Neuronal stem cell (in vitro differentiated cells): ENCODE measurements around the gene PRSS12.
A peak's percentile ranks its signal among the peaks of the same experiment; 100 is the strongest.

Source experiments
- DNase-seq: peaks from one replicate; pipeline ENCODE4 v3.0.0-alpha.2; 2013; ENCODE audit warnings: low spot score
- H2AFZ ChIP-seq: one replicate; pipeline ENCODE4 v1.6.1; 2013; ENCODE audit warnings: mild to moderate bottlenecking, low read length, inconsistent platforms
- H2AK5ac ChIP-seq: 2 replicates; pipeline ENCODE4 v1.6.1; 2013; ENCODE audit warnings: low read depth, mild to moderate bottlenecking, inconsistent platforms, low read length, moderate library complexity, mixed read lengths
- H2BK120ac ChIP-seq: 2 replicates; pipeline ENCODE4 v1.6.1; 2013; ENCODE audit warnings: low read depth, mild to moderate bottlenecking, inconsistent platforms, low read length, moderate library complexity, mixed read lengths
- H2BK12ac ChIP-seq: one replicate; pipeline ENCODE4 v1.6.1; 2013; ENCODE audit warnings: low read length, inconsistent platforms
- H2BK15ac ChIP-seq: 2 replicates; pipeline ENCODE4 v1.6.1; 2013; ENCODE audit warnings: mild to moderate bottlenecking, low read length, inconsistent platforms, mixed read lengths
- H2BK5ac ChIP-seq: one replicate; pipeline ENCODE4 v1.6.1; 2013; ENCODE audit warnings: inconsistent platforms, mild to moderate bottlenecking, low read length, moderate library complexity
- H3K14ac ChIP-seq: one replicate; pipeline ENCODE4 v1.6.1; 2013; ENCODE audit warnings: low read length, inconsistent platforms
- H3K18ac ChIP-seq: 2 replicates; pipeline ENCODE4 v1.6.1; 2013; ENCODE audit warnings: low read length, inconsistent platforms
- H3K23ac ChIP-seq: 2 replicates; pipeline ENCODE4 v1.6.1; 2013; ENCODE audit warnings: low read depth, mild to moderate bottlenecking, mixed read lengths, low read length, inconsistent platforms; ENCODE audit not compliant: poor library complexity
- H3K27ac ChIP-seq: replicated peaks from 3 replicates; pipeline ENCODE4 v1.5.1; 2013; ENCODE audit warnings: low read length, inconsistent platforms
- H3K27me3 ChIP-seq, 3 experiments: 2 replicates each; pipeline ENCODE4 v1.6.1; 2013; ENCODE audit warnings: low read length in 3 of 3, mild to moderate bottlenecking in 2 of 3, inconsistent platforms in 1 of 3, low read depth in 1 of 3, mixed read lengths in 1 of 3, moderate library complexity in 1 of 3; ENCODE audit not compliant: control insufficient read depth in 3 of 3, insufficient read depth in 3 of 3
- H3K36me3 ChIP-seq, 2 donors: replicated peaks in 1 of 2; 2 replicates each; pipeline ENCODE4 v1.6.1; 2013; ENCODE audit warnings: low read length in 2 of 2; ENCODE audit not compliant: control insufficient read depth in 2 of 2, insufficient read depth in 2 of 2
- H3K4ac ChIP-seq: 2 replicates; pipeline ENCODE4 v1.6.1; 2013; ENCODE audit warnings: inconsistent platforms, mild to moderate bottlenecking, low read length, moderate library complexity
- H3K4me1 ChIP-seq, 2 donors: 1 replicate in 1 of 2; 2 replicates in 1 of 2; pipeline ENCODE4 v1.6.1; 2013; ENCODE audit warnings: low read length in 2 of 2, low read depth in 1 of 2; ENCODE audit not compliant: control insufficient read depth in 2 of 2, insufficient read depth in 1 of 2
- H3K4me2 ChIP-seq: one replicate; pipeline ENCODE4 v1.6.1; 2013; ENCODE audit warnings: mild to moderate bottlenecking, low read length, inconsistent platforms; ENCODE audit not compliant: insufficient read depth, poor library complexity, severe bottlenecking
- H3K4me3 ChIP-seq, 2 donors: 2 replicates each; pipeline ENCODE4 v1.5.1; 2013; ENCODE audit warnings: low read length in 2 of 2, mild to moderate bottlenecking in 2 of 2, inconsistent platforms in 1 of 2, moderate library complexity in 1 of 2
- H3K79me1 ChIP-seq: one replicate; pipeline ENCODE4 v1.6.1; 2013; ENCODE audit warnings: low read depth, mild to moderate bottlenecking, inconsistent platforms, low read length, moderate library complexity
- H3K9ac ChIP-seq: one replicate; pipeline ENCODE4 v1.6.1; 2013; ENCODE audit warnings: mild to moderate bottlenecking, low read depth, low read length, inconsistent platforms; ENCODE audit not compliant: poor library complexity
- H3K9me3 ChIP-seq, 2 donors: replicated peaks in 1 of 2; 2 replicates each; pipeline versions ENCODE3 to v1.6.1; 2013; ENCODE audit warnings: low read length in 2 of 2, mild to moderate bottlenecking in 2 of 2, inconsistent platforms in 1 of 2, low read depth in 1 of 2, mixed read lengths in 1 of 2, moderate library complexity in 1 of 2; ENCODE audit not compliant: control insufficient read depth in 2 of 2, insufficient read depth in 1 of 2
- H4K8ac ChIP-seq: one replicate; pipeline ENCODE4 v1.6.1; 2013; ENCODE audit warnings: low read depth, mild to moderate bottlenecking, inconsistent platforms, low read length, moderate library complexity
- H4K91ac ChIP-seq: one replicate; pipeline ENCODE4 v1.6.1; 2013; ENCODE audit warnings: low read length, low read depth, mild to moderate bottlenecking, inconsistent platforms; ENCODE audit not compliant: poor library complexity
- WGBS, 2 donors: extraction: QIAGEN DNeasy Blood & Tissue Kit; methylation state at CpG; one replicate each; pipeline ENCODE4 v1.1.7; 2013; ENCODE audit warnings: missing lambda C conversion rate in 2 of 2, mixed read lengths in 1 of 2; ENCODE audit not compliant: insufficient read length in 2 of 2, insufficient replicate concordance in 1 of 2; ENCODE audit errors: extremely low coverage in 2 of 2; 5-methylcytosine and 5-hydroxymethylcytosine counted together

PRSS12 gene

DNA sequence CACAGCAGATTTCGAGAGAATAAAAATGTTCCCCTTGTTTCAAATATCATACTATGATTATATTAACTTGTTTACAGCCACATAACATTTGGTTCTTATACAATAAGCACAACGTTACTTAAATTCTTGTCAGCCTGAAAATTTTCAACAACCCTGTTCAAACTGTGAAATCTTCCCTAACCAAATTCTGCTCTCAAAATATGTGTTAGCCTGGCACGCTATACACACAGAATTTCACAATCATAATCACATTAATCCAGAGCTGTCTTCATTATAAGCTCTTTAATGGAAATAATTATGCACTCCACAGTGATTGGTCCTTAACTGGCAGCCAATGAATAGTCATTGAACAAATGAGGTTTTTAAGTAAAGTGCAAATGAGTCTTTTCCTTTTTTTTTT is 7.3 kb upstream of the PRSS12 start:
- Histone ChIP-seq H3K4me2 (no peak overlapping the region), H2BK15ac (no peak overlapping the region), H2AK5ac (no peak overlapping the region), H4K8ac (no peak overlapping the region), H3K18ac (no peak overlapping the region), H3K79me1 (no peaks in the 10 kb centered on the region), H3K14ac (no peak overlapping the region), H2BK5ac (no peak overlapping the region), H2BK120ac (no peak overlapping the region), H3K4ac (no peak overlapping the region), H2BK12ac (no peak overlapping the region), H3K4me1 (no peaks in the 10 kb centered on the region), H3K23ac (no peak overlapping the region), H3K27ac (no peak overlapping the region), H3K4me3 (no peak overlapping the region), H3K36me3 (no peaks in the 10 kb centered on the region), H3K9ac (no peak overlapping the region), H3K27me3 (peaks cover 0 to 23% (median 0%) of the 10 kb centered on the region in 3 experiments), H3K9me3 (no peaks in the 10 kb centered on the region), H2AFZ (no peak overlapping the region), H4K91ac (no peak overlapping the region)
- WGBS, 2 donors = no CpG with 5 or more reads among the region's 3 CpGs
- DNase-seq = no peak

DNA sequence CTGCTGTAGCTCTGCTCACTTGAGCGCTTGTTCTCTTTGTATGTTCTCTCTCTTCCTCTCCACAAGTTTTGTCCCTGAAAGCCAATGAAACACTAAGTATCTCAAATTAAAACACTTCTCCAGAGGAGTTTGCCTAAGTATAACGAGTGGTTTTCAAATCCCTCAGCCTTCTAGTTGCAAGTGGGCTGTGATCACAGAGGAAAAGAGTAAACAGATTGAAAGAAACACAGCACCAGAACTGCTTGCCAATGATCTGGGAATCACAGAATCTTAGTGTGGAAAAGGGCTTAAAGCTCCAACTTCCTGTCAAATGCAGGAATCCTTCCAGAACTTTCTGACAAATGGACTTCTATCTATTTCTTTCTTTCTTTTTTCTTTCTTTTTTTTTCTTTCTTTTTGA is 4.8 kb upstream of the PRSS12 start:
- Histone ChIP-seq H2AK5ac (no peak overlapping the region), H2BK12ac (no peak overlapping the region), H4K8ac (no peak overlapping the region), H3K27me3 (peaks cover 0 to 46% (median 6%) of the 10 kb centered on the region in 3 experiments), H3K4me1 (peaks cover 0 to 2% of the 10 kb centered on the region in 2 donors), H3K9me3 (no peaks in the 10 kb centered on the region), H3K4ac (no peak overlapping the region), H3K27ac (no peak overlapping the region), H3K9ac (no peak overlapping the region), H3K23ac (no peak overlapping the region), H3K79me1 (no peaks in the 10 kb centered on the region), H2BK120ac (no peak overlapping the region), H2BK5ac (no peak overlapping the region), H3K4me2 (no peak overlapping the region), H3K14ac (no peak overlapping the region), H3K36me3 (no peaks in the 10 kb centered on the region), H3K4me3 (no peak overlapping the region), H2BK15ac (no peak overlapping the region), H3K18ac (no peak overlapping the region), H2AFZ (peak overlapping the region; percentile 61), H4K91ac (no peak overlapping the region)
- DNase-seq = no peak
- no CpG with 5 or more reads among the region's 2 CpGs for WGBS, 2 donors

DNA sequence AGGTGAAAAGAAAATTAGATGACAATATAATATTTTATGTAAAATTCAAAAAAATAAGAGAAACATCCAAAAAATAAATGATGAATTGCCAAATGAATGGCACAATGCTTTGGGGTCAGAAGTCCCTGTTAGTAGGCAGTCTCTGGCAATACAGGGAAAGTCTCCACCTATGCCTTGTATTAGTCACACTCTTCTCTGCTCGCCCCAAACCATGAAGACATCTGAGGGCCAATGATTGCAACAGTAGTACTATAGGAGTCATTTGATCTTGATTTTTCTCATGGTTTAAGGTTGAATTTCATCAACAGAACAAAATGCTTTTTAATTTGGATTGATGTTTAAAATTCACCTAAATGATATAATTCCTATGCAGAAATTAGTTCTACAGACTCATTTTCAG is 3.9 kb upstream of the PRSS12 start:
- Histone ChIP-seq H3K18ac (no peak overlapping the region), H3K4ac (no peak overlapping the region), H4K8ac (no peak overlapping the region), H2AFZ (no peak overlapping the region), H3K36me3 (no peaks in the 10 kb centered on the region), H3K4me1 (peaks cover 2% of the 10 kb centered on the region in 2 donors), H4K91ac (no peak overlapping the region), H2BK15ac (no peak overlapping the region), H3K9ac (no peak overlapping the region), H3K14ac (no peak overlapping the region), H2BK120ac (no peak overlapping the region), H3K27me3 (peaks cover 9 to 55% (median 14%) of the 10 kb centered on the region in 3 experiments), H2BK12ac (no peak overlapping the region), H3K4me2 (no peak overlapping the region), H3K4me3 (no peak overlapping the region), H3K27ac (no peak overlapping the region), H2BK5ac (no peak overlapping the region), H3K23ac (no peak overlapping the region), H2AK5ac (no peak overlapping the region), H3K9me3 (no peaks in the 10 kb centered on the region), H3K79me1 (no peaks in the 10 kb centered on the region)
- whole genome bisulfite sequencing, 2 donors = no CpG with 5 or more reads among the region's 1 CpG
- DNase-seq = no peak

DNA sequence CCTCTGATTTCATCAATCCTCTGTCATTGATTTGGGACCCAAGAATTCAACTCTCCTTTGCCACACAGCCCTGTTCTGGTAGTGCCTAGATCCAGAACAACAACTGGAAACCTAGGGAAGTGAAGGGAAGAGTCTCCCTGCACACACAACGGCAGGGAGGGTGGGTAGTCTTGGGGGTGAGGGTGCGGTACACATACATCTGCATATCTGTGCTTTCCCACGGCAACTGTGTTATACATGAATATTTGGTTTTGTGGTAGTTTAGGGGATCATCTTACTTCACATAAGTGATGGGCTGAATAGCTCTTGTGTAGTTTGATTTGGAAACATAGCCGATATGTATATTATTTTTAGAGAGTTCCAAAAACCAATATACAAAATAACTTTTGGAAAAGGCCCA is 3.3 kb upstream of the PRSS12 start:
- no CpG with 5 or more reads among the region's 4 CpGs for WGBS, 2 donors

More for the DNA sequence above, 3.3 kb upstream of the PRSS12 start:
- Histone ChIP-seq H2BK120ac (no peak overlapping the region), H3K4me2 (no peak overlapping the region), H3K4me1 (peaks cover 2% of the 10 kb centered on the region in 2 donors), H2BK5ac (no peak overlapping the region), H3K18ac (no peak overlapping the region), H3K79me1 (no peaks in the 10 kb centered on the region), H3K36me3 (no peaks in the 10 kb centered on the region), H4K91ac (no peak overlapping the region), H3K9me3 (no peaks in the 10 kb centered on the region), H3K4me3 (no peak overlapping the region), H3K23ac (no peak overlapping the region), H3K27ac (no peak overlapping the region), H4K8ac (no peak overlapping the region), H2BK12ac (no peak overlapping the region), H3K9ac (no peak overlapping the region), H3K27me3 (peaks cover 9 to 60% (median 15%) of the 10 kb centered on the region in 3 experiments), H3K14ac (no peak overlapping the region), H2AFZ (no peak overlapping the region), H2AK5ac (no peak overlapping the region), H3K4ac (no peak overlapping the region), H2BK15ac (no peak overlapping the region)
- no peak for DNase-seq
